ENCODE results near the gene TNRC18. TPM values are rescaled to one million over a fixed set of nuclear protein-coding genes. Genes with fewer than 3 reads are reported as not detected.
A peak's percentile ranks its signal among the peaks of the same experiment; 100 is the strongest.

Gene TNRC18
- total and polyA plus RNA-seq, 2 donors (not counting 3 experiments of a cell fraction or from before 2014, with no cell fraction given): 14.8 to 64.6 TPM

GRCh38 chr7:5429857-5430611, 6.4 kb upstream of the TNRC18 start:
- peak overlapping the region; percentile 71 for H3K27ac ChIP-seq (ENCODE audit: insufficient read depth, low read depth, low read length)

More at GRCh38 chr7:5429857-5430611, 6.4 kb upstream of the TNRC18 start:
- Histone ChIP-seq H3K9me1 (replicated peaks; ENCODE audit: control insufficient read depth, extremely low read depth, insufficient read depth, low read length) (no peaks in the 10 kb centered on the region), H3K27me3 (ENCODE audit: control insufficient read depth in 2 of 2, insufficient read depth in 2 of 2, low read length in 2 of 2) (no peaks in the 10 kb centered on the region), H3K4me2 (ENCODE audit: insufficient read depth, low read length) (peak overlapping the region; percentile 57), H4K20me1 (replicated peaks; ENCODE audit: control insufficient read depth, extremely low read depth, insufficient read depth, low read length) (no peaks in the 10 kb centered on the region), H3K36me3 (ENCODE audit: control insufficient read depth in 2 of 2, extremely low read depth in 1 of 2, insufficient read depth in 2 of 2, low read length in 2 of 2) (no peaks in the 10 kb centered on the region), H3K4me3 (replicated peaks in 1 of 3; ENCODE audit: insufficient read depth in 1 of 3, low read depth in 1 of 3, low read length in 3 of 3) (peak overlapping the region in 2 of 3 experiments; percentile 60 to 90), H3K79me2 (ENCODE audit: control insufficient read depth, insufficient read depth, low read length) (peaks cover 45% of the 10 kb centered on the region), H3K4me1 (ENCODE audit: control insufficient read depth, extremely low read depth, insufficient read depth, low read length) (peaks cover 13% of the 10 kb centered on the region), H3K9me3 (replicated peaks; ENCODE audit: control insufficient read depth, insufficient read depth, low read length) (no peaks in the 10 kb centered on the region), H2AFZ (ENCODE audit: low read depth, low read length) (peak overlapping the region; percentile 21), H3K9ac (replicated peaks; ENCODE audit: extremely low read depth, insufficient read depth, low read length) (peak overlapping the region; percentile 67)
- intact Hi-C loops (cut with micrococcal nuclease): no loop called here
- dilution Hi-C loops (cut with MboI; ENCODE audit: extremely low pct_ligation_motif_present, low sequenced_read_pairs): no loop called here
- POLR2A ChIA-PET: no interaction called here
- no TSS peak for BruUV-seq (replicated peaks)
- TF ChIP-seq POLR2A (IDR thresholded peaks at IDR 0.05; ENCODE audit: low read depth, low read length): no peak
- no peak for TF ChIP-seq JUN (IDR thresholded peaks at IDR 0.05; ENCODE audit: borderline replicate concordance, insufficient read depth, insufficient read length, low read depth)
- TF ChIP-seq FOS (IDR thresholded peaks at IDR 0.05; ENCODE audit: borderline replicate concordance, insufficient read depth, low read length): no peak
- no peak for TF ChIP-seq POLR2AphosphoS5 (IDR thresholded peaks at IDR 0.05; ENCODE audit: insufficient read depth, low read depth, low read length)
- TF ChIP-seq CTCF (IDR thresholded peaks at IDR 0.05; ENCODE audit: extremely low read depth in 1 of 2, insufficient read depth in 1 of 2, low read depth in 1 of 2, low read length in 2 of 2): no peak
- no peak for TF ChIP-seq GATA2 (IDR thresholded peaks at IDR 0.05; ENCODE audit: insufficient read depth, insufficient read length, low read depth, low read length)
- no peak for TF ChIP-seq EZH2 (IDR thresholded peaks at IDR 0.05; ENCODE audit: borderline replicate concordance, low read depth, low read length, severe bottlenecking)
- TF ChIP-seq MYC (IDR thresholded peaks at IDR 0.05; ENCODE audit: low read depth, low read length): no peak
- TF ChIP-seq MAX (IDR thresholded peaks at IDR 0.05; ENCODE audit: insufficient read depth, insufficient read length): no peak
- FAIRE-seq (peak; percentile 80), DNase-seq (ENCODE audit: low read depth, low spot score) (no peak)
- CTCF ChIA-PET: interaction anchor here (0.5 to 1.3 kb wide), 3 partner anchors 64 to 189 kb away, joined by 3 to 6 read pairs (median 4); no protein-coding TSS in a partner anchor
